D721Med (cell line): ENCODE measurements around the gene EEFSEC.

Source experiments
- DNase-seq: peaks from one replicate; pipeline ENCODE4 v3.0.0; 2011; ENCODE audit warnings: low spot score; ENCODE audit not compliant: insufficient read length
- FAIRE-seq: peaks from 2 replicates; lab custom pipeline; 2011; peaks lifted over from hg19 to GRCh38; lab: Jason Lieb, UNC
- TF ChIP-seq, protein P1 (sequence below): IDR thresholded peaks from 2 replicates; pipeline ENCODE4 v1.5.1; 2012; ENCODE audit warnings: mild to moderate bottlenecking, control low read depth; ENCODE audit not compliant: insufficient read depth; ENCODE audit errors: missing control alignments

The EEFSEC gene

DNA sequence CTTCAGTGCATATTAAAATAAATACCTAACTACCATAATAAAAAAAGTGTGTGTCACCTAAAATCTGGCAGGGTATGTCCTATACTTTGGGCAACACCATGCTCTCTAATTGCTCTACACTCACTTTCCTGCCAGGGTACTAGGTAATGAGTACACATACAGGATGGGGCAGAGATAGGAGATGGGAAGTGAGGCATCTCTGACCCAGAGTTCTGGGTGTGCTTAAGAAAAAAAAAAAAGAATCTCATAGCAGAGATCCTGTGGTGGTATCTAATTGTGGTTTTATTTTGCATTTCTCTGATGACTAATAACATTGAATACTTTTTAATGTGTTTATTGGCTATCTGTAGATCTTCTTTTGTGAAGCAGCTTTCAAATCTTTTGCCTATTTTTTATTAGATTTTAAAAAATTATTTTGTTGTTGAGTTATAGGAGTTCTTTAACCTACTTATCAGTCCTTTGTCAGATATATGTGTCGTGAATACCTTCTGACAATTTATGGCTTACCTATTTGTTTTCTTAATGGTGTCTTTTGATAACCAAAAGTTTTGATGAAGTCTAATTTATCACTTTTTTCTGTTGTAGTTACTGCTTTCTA, 48.0 kb downstream of the EEFSEC start:
- FAIRE-seq (no peak), DNase-seq (no peak)
- TF ChIP-seq, protein P1, sequence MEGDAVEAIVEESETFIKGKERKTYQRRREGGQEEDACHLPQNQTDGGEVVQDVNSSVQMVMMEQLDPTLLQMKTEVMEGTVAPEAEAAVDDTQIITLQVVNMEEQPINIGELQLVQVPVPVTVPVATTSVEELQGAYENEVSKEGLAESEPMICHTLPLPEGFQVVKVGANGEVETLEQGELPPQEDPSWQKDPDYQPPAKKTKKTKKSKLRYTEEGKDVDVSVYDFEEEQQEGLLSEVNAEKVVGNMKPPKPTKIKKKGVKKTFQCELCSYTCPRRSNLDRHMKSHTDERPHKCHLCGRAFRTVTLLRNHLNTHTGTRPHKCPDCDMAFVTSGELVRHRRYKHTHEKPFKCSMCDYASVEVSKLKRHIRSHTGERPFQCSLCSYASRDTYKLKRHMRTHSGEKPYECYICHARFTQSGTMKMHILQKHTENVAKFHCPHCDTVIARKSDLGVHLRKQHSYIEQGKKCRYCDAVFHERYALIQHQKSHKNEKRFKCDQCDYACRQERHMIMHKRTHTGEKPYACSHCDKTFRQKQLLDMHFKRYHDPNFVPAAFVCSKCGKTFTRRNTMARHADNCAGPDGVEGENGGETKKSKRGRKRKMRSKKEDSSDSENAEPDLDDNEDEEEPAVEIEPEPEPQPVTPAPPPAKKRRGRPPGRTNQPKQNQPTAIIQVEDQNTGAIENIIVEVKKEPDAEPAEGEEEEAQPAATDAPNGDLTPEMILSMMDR = no peak

DNA sequence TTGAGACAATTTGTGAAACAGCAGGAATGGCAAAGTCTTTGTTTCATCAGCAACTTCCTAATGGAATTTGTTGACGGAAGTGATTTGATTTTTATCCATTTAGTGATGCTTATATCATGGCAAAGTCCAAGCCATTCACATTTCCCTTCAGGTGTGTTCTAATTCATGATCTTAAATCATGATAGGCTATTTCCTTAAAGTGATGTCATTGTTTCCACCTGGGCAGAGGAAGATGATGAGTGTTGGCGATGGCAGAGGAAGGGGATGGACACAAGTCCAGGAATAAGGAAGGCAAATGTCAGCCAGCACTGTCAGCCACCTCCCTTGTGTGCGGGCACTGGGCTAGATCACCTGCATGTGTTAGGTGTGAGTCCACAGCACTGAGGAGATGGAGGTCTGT, 49.9 kb downstream of the EEFSEC start:
- no peak for DNase-seq
- TF ChIP-seq, protein P1 = no peak
- FAIRE-seq = no peak

DNA sequence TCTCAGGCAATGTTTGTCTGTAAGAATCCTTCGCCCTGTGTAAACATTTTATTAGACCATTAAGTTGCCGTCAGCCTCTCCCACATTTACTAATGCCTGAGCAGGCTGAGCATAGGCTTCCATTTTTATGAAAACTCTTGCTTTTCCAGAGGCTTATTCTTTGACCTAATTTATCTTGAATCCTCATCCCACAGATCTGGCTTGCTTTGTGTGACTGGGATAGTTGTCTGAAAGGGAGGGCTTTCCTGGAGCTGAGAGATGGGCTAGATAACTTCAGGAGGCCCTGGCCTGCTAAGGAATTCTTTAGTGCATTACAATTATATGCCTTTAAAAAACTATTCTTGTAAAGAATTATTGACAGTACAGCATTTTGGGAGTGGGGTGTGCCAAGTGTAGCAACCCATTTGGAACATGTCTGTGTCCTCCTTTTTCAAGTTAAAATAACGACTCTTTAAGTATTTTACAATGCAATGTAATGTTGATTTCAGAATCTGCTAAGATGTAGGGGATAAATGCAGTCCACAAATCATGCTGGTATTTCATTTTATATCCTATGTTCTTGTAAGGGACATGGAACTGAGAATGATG, 52.4 kb downstream of the EEFSEC start:
- DNase-seq (no peak), FAIRE-seq (no peak)
- TF ChIP-seq, protein P1 = no peak

DNA sequence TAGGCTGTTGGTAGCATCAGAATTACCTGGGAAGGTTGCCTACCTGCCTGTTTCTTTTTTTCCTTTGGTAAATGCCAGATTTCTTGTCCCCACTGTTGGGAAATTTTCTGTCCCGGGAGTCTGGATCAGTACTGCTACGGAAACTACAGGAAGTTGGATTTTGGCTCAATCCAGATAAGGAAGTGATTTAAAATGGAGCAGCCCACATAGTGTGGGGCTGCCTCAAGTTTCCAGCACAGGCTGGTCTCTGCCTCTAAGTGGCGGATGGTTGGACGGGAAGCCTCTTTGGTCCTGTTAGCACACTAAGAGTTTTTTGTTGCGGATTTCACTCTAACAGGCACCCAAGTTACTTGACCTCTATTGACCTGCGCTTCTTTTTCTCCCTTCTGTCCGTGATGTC, 54.7 kb downstream of the EEFSEC start:
- FAIRE-seq (no peak), DNase-seq (no peak)
- TF ChIP-seq, protein P1 = no peak

DNA sequence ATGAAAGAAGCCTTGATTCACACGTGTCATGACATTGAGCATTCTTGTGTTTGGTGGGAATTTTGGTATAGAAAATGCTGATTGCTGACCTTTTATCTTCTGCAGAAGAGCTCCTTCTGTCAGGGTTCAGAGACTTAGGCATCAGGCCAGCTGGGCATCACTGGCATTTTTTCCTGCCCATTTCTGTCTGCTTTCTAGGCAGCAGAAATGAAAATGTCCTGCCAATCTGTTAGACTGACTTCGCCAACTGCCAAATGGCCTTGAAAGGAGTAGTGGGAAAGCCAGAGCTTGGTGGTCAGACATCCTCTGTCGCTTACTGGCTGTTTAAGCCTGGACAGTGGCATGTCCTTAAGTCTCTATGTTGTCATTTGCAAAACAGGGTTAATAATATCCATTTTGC, 57.4 kb downstream of the EEFSEC start:
- FAIRE-seq (no peak), DNase-seq (no peak)
- TF ChIP-seq, protein P1 = no peak

DNA sequence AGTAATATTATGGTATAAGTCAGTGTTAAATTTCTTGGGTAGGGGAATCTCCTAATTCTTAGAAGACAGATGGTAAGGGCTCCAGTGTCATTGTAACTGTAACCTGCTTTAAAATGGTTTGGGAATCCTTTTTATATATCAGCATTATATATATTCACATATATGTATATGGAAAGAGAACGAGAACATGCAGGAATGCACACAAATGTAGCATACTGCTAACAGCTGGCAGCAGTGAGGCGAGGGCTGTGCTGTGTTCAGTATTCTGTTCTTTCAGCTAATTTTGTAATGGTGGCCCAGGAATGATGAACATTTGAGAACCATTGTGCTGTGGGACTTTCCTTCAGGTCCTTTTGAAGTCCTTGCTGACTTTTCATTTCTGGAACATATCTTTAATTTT, 60.8 kb downstream of the EEFSEC start:
- FAIRE-seq = no peak
- no peak for DNase-seq
- TF ChIP-seq, protein P1 = no peak

DNA sequence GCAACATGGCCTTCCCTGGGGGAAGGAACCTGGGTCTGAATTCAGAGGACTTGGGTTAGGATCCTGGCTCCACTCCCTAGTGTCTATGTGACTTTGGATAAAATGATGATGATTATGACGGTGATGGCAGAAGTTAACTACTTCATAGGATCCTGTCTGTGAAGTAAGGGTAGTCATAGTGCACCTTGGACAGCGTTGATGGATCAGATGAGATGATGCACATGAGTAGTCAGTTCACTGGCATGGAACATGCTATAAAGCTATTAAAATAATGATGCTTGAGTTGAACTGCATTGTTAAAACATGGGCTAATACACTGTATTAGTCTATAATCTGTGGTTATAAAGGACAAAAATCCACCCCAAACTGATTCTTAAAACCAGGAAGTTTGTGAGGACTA, 62.0 kb downstream of the EEFSEC start:
- FAIRE-seq (no peak), DNase-seq (no peak)
- TF ChIP-seq, protein P1 = no peak
